ENCODE measurements around the gene ATP1A2. TPM values are rescaled to one million over a fixed set of nuclear protein-coding genes. Genes with fewer than 3 reads are reported as not detected.
A peak's percentile ranks its signal among the peaks of the same experiment; 100 is the strongest.

The ATP1A2 gene
- total and polyA plus RNA-seq, 10 of the 15 experiments (the other 5 are each of a cell fraction or from before 2014, with no cell fraction given) = 0.15 TPM; not detected in 9

- SMC1A ChIA-PET (ENCODE audit: uncharacterized antibody, unreplicated experiment) = interaction anchor here (0.7 to 4.2 kb wide), 5 partner anchors 8 to 194 kb away, joined by 3 to 35 read pairs (median 4); no protein-coding TSS in a partner anchor
- RAD21 ChIA-PET (ENCODE audit: unreplicated experiment) = interaction anchor here (0.8 to 4.4 kb wide), 10 partner anchors 11 to 279 kb away, joined by 3 to 31 read pairs (median 4); partner anchors contain the start of genes KCNJ9 and PEX19
- Histone ChIP-seq H3K4me3 (peak overlapping the region; percentile 77), H3K4me1 (ENCODE audit: control insufficient read depth, insufficient read depth, low read length) (peaks cover 25% of the 10 kb centered on the region), H3K36me3 (ENCODE audit: control insufficient read depth in 2 of 2, insufficient read depth in 2 of 2, low read length in 1 of 2) (no peaks in the 10 kb centered on the region; a peak in 2 of 4 replicates), H3K27ac (ENCODE audit: control insufficient read depth, insufficient read depth) (no peak overlapping the region), H3K27me3 (replicated peaks in 1 of 2; ENCODE audit: control insufficient read depth in 2 of 2, insufficient read depth in 2 of 2, low read length in 1 of 2) (no peaks in the 10 kb centered on the region), H4K20me1 (ENCODE audit: control insufficient read depth, insufficient read depth) (no peaks in the 10 kb centered on the region; the same call in 1 of the 2 replicates), H3K79me2 (ENCODE audit: control insufficient read depth, insufficient read depth, low read length) (peaks cover 9% of the 10 kb centered on the region), H3K4me2 (ENCODE audit: control insufficient read depth, insufficient read depth) (peak overlapping the region; percentile 97), H2AFZ (ENCODE audit: control insufficient read depth, low read depth, low read length) (no peak overlapping the region), H3K9ac (ENCODE audit: control insufficient read depth, insufficient read depth, low read length) (peak overlapping the region; percentile 75), H3K9me3 (replicated peaks; ENCODE audit: control insufficient read depth, insufficient read depth, low read length) (no peaks in the 10 kb centered on the region)
- DNase-seq (ENCODE audit: low read depth, low spot score) = no peak
- FAIRE-seq = peak; percentile 76
- ATAC-seq = peak; percentile 10
- CTCF ChIA-PET = interaction anchor here (0.8 to 30.2 kb wide), 15 partner anchors 8 to 279 kb away, joined by 3 to 1035 read pairs (median 8); partner anchors contain the start of genes KCNJ10 and KCNJ9
- WGBS (ENCODE audit: insufficient coverage, insufficient replicate concordance, low lambda C conversion rate, missing lambda C conversion rate) = 84% methylated on average over 5 of the region's 5 CpGs
- TSS peak; percentile 68 for BruUV-seq (replicated peaks)
- in situ Hi-C loops (cut with MboI) (loop anchor here (5.0 kb wide), 3 partner anchors 155 to 280 kb away; no protein-coding TSS in a partner anchor), intact Hi-C loops (cut with micrococcal nuclease; ENCODE audit: unreplicated experiment) (no loop called here)
- POLR2A ChIA-PET = interaction anchor here (0.6 to 2.0 kb wide), 6 partner anchors 11 to 540 kb away, joined by 3 to 7 read pairs (median 4); partner anchors contain the start of genes DCAF8 and PEX19
- TF ChIP-seq SMAD5 (IDR thresholded peaks at IDR 0.05; ENCODE audit: low read depth) = no peak
- TF ChIP-seq ESRRA (IDR thresholded peaks at IDR 0.05; ENCODE audit: low read length) = no peak
- no peak for TF ChIP-seq ETV6 (conservative IDR thresholded peaks at IDR 0.05 in 1 of 2, IDR thresholded peaks at IDR 0.05 in 1 of 2; ENCODE audit: borderline replicate concordance in 1 of 2, low read depth in 1 of 2)
- TF ChIP-seq CEBPZ (IDR thresholded peaks at IDR 0.05; ENCODE audit: low read depth, low read length) = no peak
- TF ChIP-seq PAX5 (IDR thresholded peaks at IDR 0.05; ENCODE audit: borderline replicate concordance, low read depth, low read length) = no peak
- TF ChIP-seq BCLAF1 (IDR thresholded peaks at IDR 0.05) = no peak
- no peak for TF ChIP-seq ZBTB33 (IDR thresholded peaks at IDR 0.05)
- no peak for TF ChIP-seq RELB (IDR thresholded peaks at IDR 0.05; ENCODE audit: low read depth)
- TF ChIP-seq FOXK2 (IDR thresholded peaks at IDR 0.05) = no peak
- no peak for TF ChIP-seq ZNF622 (IDR thresholded peaks at IDR 0.05)
- TF ChIP-seq BMI1 (IDR thresholded peaks at IDR 0.05; ENCODE audit: borderline replicate concordance) = no peak
- no peak for TF ChIP-seq SUZ12 (IDR thresholded peaks at IDR 0.05; ENCODE audit: unreplicated experiment)
Observed at GRCh38 chr1:160097151-160097910, 18.2 kb upstream of the ATP1A2 start.
